HEK293 (cell line): ENCODE data around the gene CEP41.

Experiments used
- MYNN ChIP-seq: fragments of 450-650 bp; formaldehyde crosslinking; IDR thresholded peaks from 2 replicates; pipeline ENCODE4 v1.5.1; 2016; ENCODE audit warnings: missing biosample characterization, missing genetic modification characterization, borderline replicate concordance
- TCF7L2 ChIP-seq: IDR thresholded peaks from 2 replicates; pipeline ENCODE4 v1.6.1; 2011; ENCODE audit warnings: low read depth, mild to moderate bottlenecking, inconsistent platforms, low read length, moderate library complexity, borderline replicate concordance
- YY1 ChIP-seq: fragments of 450-650 bp; formaldehyde crosslinking; IDR thresholded peaks from 2 replicates; pipeline ENCODE4 v1.5.1; 2018; ENCODE audit warnings: missing biosample characterization, missing genetic modification characterization
- ZBTB20 ChIP-seq: fragments of 450-650 bp; formaldehyde crosslinking; IDR thresholded peaks from 2 replicates; pipeline ENCODE4 v1.5.1; 2016; ENCODE audit warnings: missing biosample characterization, missing genetic modification characterization
- ZNF274 ChIP-seq, 2 experiments: fragments of 200-500 bp in 1 of 2; fragments of 450-650 bp in 1 of 2; sonication (Bioruptor generic) in 1 of 2; formaldehyde crosslinking in 1 of 2; IDR thresholded peaks; 2 replicates each; pipeline versions ENCODE4 v1.5.1 to v1.6.1; 2014 to 2016; ENCODE audit warnings: borderline replicate concordance in 1 of 2, inconsistent platforms in 1 of 2, low read length in 1 of 2, missing biosample characterization in 1 of 2, missing genetic modification characterization in 1 of 2
- ZNF292 ChIP-seq: fragments of 450-650 bp; formaldehyde crosslinking; IDR thresholded peaks from 2 replicates; pipeline ENCODE4 v1.5.1; 2016; ENCODE audit warnings: low read depth, missing biosample characterization, missing genetic modification characterization, borderline replicate concordance
- ZNF549 ChIP-seq: fragments of 450-650 bp; IDR thresholded peaks from 2 replicates; pipeline ENCODE4 v1.5.1; 2018; ENCODE audit warnings: missing biosample characterization, missing genetic modification characterization, mild to moderate bottlenecking, inconsistent platforms, moderate library complexity
- TF ChIP-seq, protein P1 (sequence below): fragments of 450-650 bp; formaldehyde crosslinking; IDR thresholded peaks from 2 replicates; pipeline ENCODE4 v1.5.1; 2016; ENCODE audit warnings: missing biosample characterization, missing genetic modification characterization
- TF ChIP-seq, protein P2 (sequence below): fragments of 450-650 bp; formaldehyde crosslinking; IDR thresholded peaks from 2 replicates; pipeline ENCODE4 v1.5.1; 2016; ENCODE audit warnings: missing biosample characterization, missing genetic modification characterization
- TF ChIP-seq, protein P3 (sequence below): fragments of 450-650 bp; formaldehyde crosslinking; IDR thresholded peaks from 2 replicates; pipeline ENCODE4 v1.5.1; 2017; ENCODE audit warnings: missing biosample characterization, missing genetic modification characterization

DNA sequence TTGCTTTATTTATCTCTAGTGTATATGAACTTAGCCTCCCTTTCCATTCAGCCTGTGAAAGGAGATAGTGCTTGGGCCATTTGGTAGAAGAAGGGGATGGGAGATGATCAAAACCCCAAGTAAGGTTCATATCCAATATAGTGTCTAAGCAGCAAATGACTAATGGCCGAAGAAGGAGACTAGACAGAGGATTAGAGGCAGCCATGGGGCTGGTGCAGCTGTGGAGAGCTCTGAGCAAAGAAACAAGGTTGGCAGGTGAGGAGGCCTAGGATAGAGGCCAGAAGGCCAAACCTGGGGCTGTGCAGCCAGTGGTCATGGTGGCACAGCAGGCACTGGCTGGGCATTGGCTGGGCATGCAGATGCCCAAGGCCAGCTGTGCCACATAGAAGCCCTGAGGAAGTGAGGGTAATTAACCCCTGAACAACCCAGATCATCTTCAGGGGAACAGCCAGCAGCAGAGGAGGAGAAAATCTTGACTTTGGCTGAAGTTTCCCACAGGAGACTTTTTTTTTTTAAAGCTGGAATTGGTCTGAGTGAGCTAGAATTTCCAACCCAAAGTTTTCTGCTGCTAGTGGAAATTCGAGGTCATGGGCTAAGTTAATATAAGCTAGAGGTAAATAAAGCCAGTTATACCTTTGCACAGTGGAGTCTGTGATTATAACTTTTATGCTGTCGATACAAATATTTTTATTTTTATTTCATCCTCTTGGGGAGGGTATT lies 70.8 kb downstream of the CEP41 start:
- TF ChIP-seq ZNF274 (IDR thresholded peaks at IDR 0.05; ENCODE audit: low read length) (no peak), ZNF274 (tag by site-specific recombination; IDR thresholded peaks at IDR 0.05; ENCODE audit: borderline replicate concordance) (no peak), ZNF549 (tag by site-specific recombination) (no peak), MYNN (tag by site-specific recombination) (no peak), ZBTB20 (no peak), ZNF292 (tag by site-specific recombination) (no peak), YY1 (no peak), TCF7L2 (no peak)
- TF ChIP-seq, protein P1, sequence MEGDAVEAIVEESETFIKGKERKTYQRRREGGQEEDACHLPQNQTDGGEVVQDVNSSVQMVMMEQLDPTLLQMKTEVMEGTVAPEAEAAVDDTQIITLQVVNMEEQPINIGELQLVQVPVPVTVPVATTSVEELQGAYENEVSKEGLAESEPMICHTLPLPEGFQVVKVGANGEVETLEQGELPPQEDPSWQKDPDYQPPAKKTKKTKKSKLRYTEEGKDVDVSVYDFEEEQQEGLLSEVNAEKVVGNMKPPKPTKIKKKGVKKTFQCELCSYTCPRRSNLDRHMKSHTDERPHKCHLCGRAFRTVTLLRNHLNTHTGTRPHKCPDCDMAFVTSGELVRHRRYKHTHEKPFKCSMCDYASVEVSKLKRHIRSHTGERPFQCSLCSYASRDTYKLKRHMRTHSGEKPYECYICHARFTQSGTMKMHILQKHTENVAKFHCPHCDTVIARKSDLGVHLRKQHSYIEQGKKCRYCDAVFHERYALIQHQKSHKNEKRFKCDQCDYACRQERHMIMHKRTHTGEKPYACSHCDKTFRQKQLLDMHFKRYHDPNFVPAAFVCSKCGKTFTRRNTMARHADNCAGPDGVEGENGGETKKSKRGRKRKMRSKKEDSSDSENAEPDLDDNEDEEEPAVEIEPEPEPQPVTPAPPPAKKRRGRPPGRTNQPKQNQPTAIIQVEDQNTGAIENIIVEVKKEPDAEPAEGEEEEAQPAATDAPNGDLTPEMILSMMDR (tag by site-specific recombination) = no peak
- TF ChIP-seq, protein P2, sequence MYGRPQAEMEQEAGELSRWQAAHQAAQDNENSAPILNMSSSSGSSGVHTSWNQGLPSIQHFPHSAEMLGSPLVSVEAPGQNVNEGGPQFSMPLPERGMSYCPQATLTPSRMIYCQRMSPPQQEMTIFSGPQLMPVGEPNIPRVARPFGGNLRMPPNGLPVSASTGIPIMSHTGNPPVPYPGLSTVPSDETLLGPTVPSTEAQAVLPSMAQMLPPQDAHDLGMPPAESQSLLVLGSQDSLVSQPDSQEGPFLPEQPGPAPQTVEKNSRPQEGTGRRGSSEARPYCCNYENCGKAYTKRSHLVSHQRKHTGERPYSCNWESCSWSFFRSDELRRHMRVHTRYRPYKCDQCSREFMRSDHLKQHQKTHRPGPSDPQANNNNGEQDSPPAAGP = no peak
- TF ChIP-seq, protein P3, sequence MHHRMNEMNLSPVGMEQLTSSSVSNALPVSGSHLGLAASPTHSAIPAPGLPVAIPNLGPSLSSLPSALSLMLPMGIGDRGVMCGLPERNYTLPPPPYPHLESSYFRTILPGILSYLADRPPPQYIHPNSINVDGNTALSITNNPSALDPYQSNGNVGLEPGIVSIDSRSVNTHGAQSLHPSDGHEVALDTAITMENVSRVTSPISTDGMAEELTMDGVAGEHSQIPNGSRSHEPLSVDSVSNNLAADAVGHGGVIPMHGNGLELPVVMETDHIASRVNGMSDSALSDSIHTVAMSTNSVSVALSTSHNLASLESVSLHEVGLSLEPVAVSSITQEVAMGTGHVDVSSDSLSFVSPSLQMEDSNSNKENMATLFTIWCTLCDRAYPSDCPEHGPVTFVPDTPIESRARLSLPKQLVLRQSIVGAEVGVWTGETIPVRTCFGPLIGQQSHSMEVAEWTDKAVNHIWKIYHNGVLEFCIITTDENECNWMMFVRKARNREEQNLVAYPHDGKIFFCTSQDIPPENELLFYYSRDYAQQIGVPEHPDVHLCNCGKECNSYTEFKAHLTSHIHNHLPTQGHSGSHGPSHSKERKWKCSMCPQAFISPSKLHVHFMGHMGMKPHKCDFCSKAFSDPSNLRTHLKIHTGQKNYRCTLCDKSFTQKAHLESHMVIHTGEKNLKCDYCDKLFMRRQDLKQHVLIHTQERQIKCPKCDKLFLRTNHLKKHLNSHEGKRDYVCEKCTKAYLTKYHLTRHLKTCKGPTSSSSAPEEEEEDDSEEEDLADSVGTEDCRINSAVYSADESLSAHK = no peak
